Activated T-helper 17 cell treated with anti-CD3 and anti-CD28 coated beads, Interleukin-2, amount 50 U/mL, for 72 hours (primary cell): ENCODE results near the gene ERVK3-1. TPM values are rescaled to one million over a fixed set of nuclear protein-coding genes. Genes with fewer than 3 reads are reported as not detected.
"Not testable (repeated sequence)": the region's sequence is repeated elsewhere in the genome, so short reads cannot be mapped to it uniquely, and the experiment has no call there.

Experiments used
- ATAC-seq: fragments of 150-1000 bp; cut with Tn5 transposase; replicated peaks from 2 replicates; pipeline ENCODE4 v1.10.0; 2021; ENCODE audit warnings: mild to moderate bottlenecking, moderate library complexity
- H3K27ac Mint-ChIP-seq: one replicate; pipeline ENCODE4 v1.8.0; 2022; ENCODE audit warnings: mixed read lengths
- H3K27me3 Mint-ChIP-seq: one replicate; pipeline ENCODE4 v1.8.0; 2022; ENCODE audit warnings: mixed read lengths
- H3K36me3 Mint-ChIP-seq: one replicate; pipeline ENCODE4 v1.8.0; 2022; ENCODE audit warnings: low read depth, mild to moderate bottlenecking, mixed read lengths
- H3K4me1 Mint-ChIP-seq: one replicate; pipeline ENCODE4 v1.8.0; 2022; ENCODE audit warnings: mixed read lengths
- H3K4me3 Mint-ChIP-seq: one replicate; pipeline ENCODE4 v1.8.0; 2022; ENCODE audit warnings: mild to moderate bottlenecking, mixed read lengths
- H3K9me3 Mint-ChIP-seq: one replicate; pipeline ENCODE4 v1.8.0; 2022; ENCODE audit warnings: mixed read lengths
- total RNA-seq, 2 donors: library from RNA; stranded (reverse); gene quantifications; one replicate each; pipeline ENCODE4 v1.2.3, GENCODE V29; 2022

The ERVK3-1 gene
- total RNA-seq, 2 donors from 2014 or later: 38.5 to 57.8 TPM

GRCh38 chr19:58346961-58347929, 42.1 kb downstream of the ERVK3-1 start:
- Mint-ChIP-seq H3K27me3 (no peaks in the 10 kb centered on the region), H3K9me3 (no peaks in the 10 kb centered on the region)
- peak; percentile 98 for ATAC-seq

GRCh38 chr19:58348080-58348479, 42.9 kb downstream of the ERVK3-1 start:
- peak; percentile 6 for ATAC-seq
- H3K9me3 Mint-ChIP-seq, H3K27me3 Mint-ChIP-seq, H3K36me3 Mint-ChIP-seq: not testable (repeated sequence)
- Mint-ChIP-seq H3K27ac (peak overlapping the region; percentile 80), H3K4me3 (peak overlapping the region; percentile 90), H3K4me1 (peaks cover 10% of the 10 kb centered on the region)

More at GRCh38 chr19:58346961-58347929, 42.1 kb downstream of the ERVK3-1 start:
- Mint-ChIP-seq H3K36me3 (no peaks in the 10 kb centered on the region), H3K4me3 (peak overlapping the region; percentile 90), H3K27ac (peak overlapping the region; percentile 80), H3K4me1 (peaks cover 6% of the 10 kb centered on the region)

DNA sequence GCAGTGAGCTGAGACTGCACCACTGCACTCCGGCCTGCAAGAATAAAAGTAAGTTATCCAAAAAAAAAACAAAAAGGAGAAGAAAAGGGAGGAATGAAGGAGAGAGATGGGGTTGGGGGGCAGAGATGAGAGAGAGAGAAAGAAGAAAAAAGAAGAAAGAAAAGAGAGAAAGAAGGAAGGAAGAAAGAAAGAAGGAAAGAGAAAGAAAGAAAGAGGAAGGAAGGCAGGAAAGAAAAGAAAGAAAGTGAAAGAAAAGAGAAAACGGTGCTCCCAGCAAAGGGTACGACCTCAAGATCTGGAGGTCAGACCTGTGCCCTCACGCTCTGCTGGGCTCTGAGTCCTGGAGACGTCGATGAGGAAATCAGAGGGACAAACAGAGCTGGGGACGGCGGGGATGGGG, 44.4 kb downstream of the ERVK3-1 start:
- Mint-ChIP-seq H3K27me3 (no peaks in the 10 kb centered on the region), H3K36me3 (no peaks in the 10 kb centered on the region), H3K9me3 (no peaks in the 10 kb centered on the region), H3K4me1 (peaks cover 10% of the 10 kb centered on the region), H3K4me3 (peak overlapping the region; percentile 20), H3K27ac (no peak overlapping the region)
- no peak for ATAC-seq

GRCh38 chr19:58350001-58350861, 45.1 kb downstream of the ERVK3-1 start:
- H3K4me1 Mint-ChIP-seq: peaks cover 10% of the 10 kb centered on the region
- ATAC-seq: no peak
- no peaks in the 10 kb centered on the region for H3K9me3 Mint-ChIP-seq
- peak overlapping the region; percentile 20 for H3K4me3 Mint-ChIP-seq
- H3K27me3 Mint-ChIP-seq: no peaks in the 10 kb centered on the region
- no peaks in the 10 kb centered on the region for H3K36me3 Mint-ChIP-seq
- no peak overlapping the region for H3K27ac Mint-ChIP-seq

GRCh38 chr19:58350871-58351557, 45.8 kb downstream of the ERVK3-1 start:
- Mint-ChIP-seq H3K27me3 (no peaks in the 10 kb centered on the region), H3K4me3 (no peak overlapping the region), H3K9me3 (no peaks in the 10 kb centered on the region), H3K36me3 (no peaks in the 10 kb centered on the region), H3K27ac (no peak overlapping the region), H3K4me1 (peaks cover 5% of the 10 kb centered on the region)
- no peak for ATAC-seq

- H3K4me1 Mint-ChIP-seq: peaks cover 4% of the 10 kb centered on the region
- H3K27me3 Mint-ChIP-seq: no peaks in the 10 kb centered on the region
- no peak overlapping the region for H3K27ac Mint-ChIP-seq
- H3K4me3 Mint-ChIP-seq: no peak overlapping the region
- no peaks in the 10 kb centered on the region for H3K9me3 Mint-ChIP-seq
- no peaks in the 10 kb centered on the region for H3K36me3 Mint-ChIP-seq
- no peak for ATAC-seq
These were observed 46.3 kb downstream of the ERVK3-1 start for GRCh38 chr19:58351558-58351878.

GRCh38 chr19:58351990-58352755, 47.0 kb downstream of the ERVK3-1 start:
- Mint-ChIP-seq H3K4me1 (peaks cover 4% of the 10 kb centered on the region), H3K27me3 (no peaks in the 10 kb centered on the region), H3K9me3 (no peaks in the 10 kb centered on the region), H3K4me3 (no peak overlapping the region), H3K36me3 (no peaks in the 10 kb centered on the region), H3K27ac (no peak overlapping the region)
- no peak for ATAC-seq

GRCh38 chr19:58352760-58353671, 47.8 kb downstream of the ERVK3-1 start, which contains the start of gene A1BG:
A1BG (minus strand) TSS chr19:58353492; CDS start chr19:58353437, 55 bp downstream.
- no peaks in the 10 kb centered on the region for H3K36me3 Mint-ChIP-seq
- peaks cover 4% of the 10 kb centered on the region for H3K4me1 Mint-ChIP-seq
- H3K4me3 Mint-ChIP-seq: no peak within 1 kb of the TSS
- no peak for ATAC-seq
- no peak within 1 kb of the TSS for H3K27ac Mint-ChIP-seq
- no peaks in the 10 kb centered on the region for H3K9me3 Mint-ChIP-seq
- no peaks in the 10 kb centered on the region for H3K27me3 Mint-ChIP-seq

GRCh38 chr19:58353717-58354477, 48.7 kb downstream of the ERVK3-1 start:
- H3K4me1 Mint-ChIP-seq: peaks cover 4% of the 10 kb centered on the region
- H3K27ac Mint-ChIP-seq: no peak overlapping the region
- no peaks in the 10 kb centered on the region for H3K9me3 Mint-ChIP-seq
- no peaks in the 10 kb centered on the region for H3K27me3 Mint-ChIP-seq
- ATAC-seq: no peak
- no peaks in the 10 kb centered on the region for H3K36me3 Mint-ChIP-seq
- no peak overlapping the region for H3K4me3 Mint-ChIP-seq

DNA sequence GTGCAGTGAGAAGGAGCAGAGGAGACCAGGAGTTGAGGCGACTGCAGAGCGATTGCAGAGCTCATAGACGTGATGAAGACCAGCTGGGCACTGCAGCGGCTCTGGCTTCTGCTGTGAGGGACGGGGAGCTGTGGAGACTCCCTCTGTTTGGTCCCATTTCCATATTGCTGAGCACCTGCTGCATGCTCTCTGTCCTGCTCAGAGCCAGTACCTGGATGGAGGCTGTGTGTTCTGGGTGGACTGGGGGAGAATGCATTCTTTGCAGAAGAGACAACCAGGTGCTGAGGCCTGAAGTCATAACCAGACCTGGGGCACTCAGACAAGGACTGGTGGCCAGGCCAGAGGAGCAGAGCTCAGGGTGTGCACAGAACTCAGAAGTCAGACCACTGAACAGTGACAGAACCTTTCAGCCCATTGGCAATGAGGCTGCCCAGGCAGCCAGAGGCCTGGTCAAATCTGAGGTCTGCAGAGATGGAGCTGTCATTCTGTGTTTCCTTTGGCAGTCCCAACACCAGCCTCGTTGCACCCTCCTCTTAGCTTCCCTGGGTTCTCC, 49.4 kb downstream of the ERVK3-1 start:
- Mint-ChIP-seq H3K4me1 (peaks cover 4% of the 10 kb centered on the region), H3K27ac (no peak overlapping the region), H3K9me3 (no peaks in the 10 kb centered on the region), H3K36me3 (no peaks in the 10 kb centered on the region), H3K4me3 (no peak overlapping the region), H3K27me3 (no peaks in the 10 kb centered on the region)
- ATAC-seq: no peak

- H3K4me3 Mint-ChIP-seq: peak overlapping the region; percentile 28
- H3K27ac Mint-ChIP-seq: no peak overlapping the region
- no peak for ATAC-seq
- H3K36me3 Mint-ChIP-seq: no peaks in the 10 kb centered on the region
- H3K9me3 Mint-ChIP-seq: no peaks in the 10 kb centered on the region
- H3K27me3 Mint-ChIP-seq: no peaks in the 10 kb centered on the region
- peaks cover 4% of the 10 kb centered on the region for H3K4me1 Mint-ChIP-seq
These were observed 50.1 kb downstream of the ERVK3-1 start for GRCh38 chr19:58355215-58355796.
